IMR-90 (cell line): ENCODE measurements around the gene ARL8B. TPM values are rescaled to one million over a fixed set of nuclear protein-coding genes. Genes with fewer than 3 reads are reported as not detected.

Source experiments
- ATAC-seq: fragments of 200-7000 bp; cut with Tn5 transposase; 2 replicates; pipeline ENCODE4 v1.9.1; 2020; ENCODE audit warnings: low read depth, mild to moderate bottlenecking, moderate library complexity
- BruUV-seq: library from RNA; stranded (reverse); fragments of 400-500 nt; replicated peaks from 2 replicates; lab custom pipeline; 2021; lab: Mats Ljungman, UMichigan
- CTCF ChIA-PET: fragments of 300-600 bp; formaldehyde crosslinking; extraction: SDS; loops from one replicate; lab custom pipeline; 2021; ENCODE audit warnings: antibody characterized with exemption; lab: Yijun Ruan, JAX
- POLR2A ChIA-PET: fragments of 300-600 bp; sonication (Branson Sonifier 250); formaldehyde crosslinking; loops from one replicate; lab custom pipeline; 2022; ENCODE audit warnings: antibody characterized with exemption; ENCODE audit not compliant: unreplicated experiment; lab: Charles Lee
- DNase-seq: peaks from one replicate; pipeline ENCODE4 v3.0.0; 2013
- H2AFZ ChIP-seq: replicated peaks from 2 replicates; pipeline ENCODE3; 2013; ENCODE audit warnings: low read length, mild to moderate bottlenecking; ENCODE audit not compliant: poor library complexity
- H2AK5ac ChIP-seq: 2 replicates; pipeline ENCODE4 v1.6.1; 2013; ENCODE audit warnings: low read depth, low read length, inconsistent platforms
- H2AK9ac ChIP-seq: replicated peaks from 2 replicates; pipeline ENCODE3; 2013; ENCODE audit warnings: mild to moderate bottlenecking, low read depth, low read length, moderate library complexity; ENCODE audit not compliant: poor library complexity
- H2BK120ac ChIP-seq: 2 replicates; pipeline ENCODE4 v1.6.1; 2013; ENCODE audit warnings: low read depth, low read length, inconsistent platforms
- H2BK15ac ChIP-seq: 3 replicates; pipeline ENCODE4 v1.6.1; 2013; ENCODE audit warnings: low read depth, low read length, inconsistent platforms
- H2BK20ac ChIP-seq: 2 replicates; pipeline ENCODE4 v1.6.1; 2013; ENCODE audit warnings: low read depth, mild to moderate bottlenecking, inconsistent platforms, low read length, moderate library complexity
- H2BK5ac ChIP-seq: 2 replicates; pipeline ENCODE4 v1.6.1; 2013; ENCODE audit warnings: mild to moderate bottlenecking, low read depth, low read length, inconsistent platforms; ENCODE audit not compliant: poor library complexity, severe bottlenecking
- H3K14ac ChIP-seq: replicated peaks from 2 replicates; pipeline ENCODE4 v1.6.1; 2013; ENCODE audit warnings: low read depth, low read length, inconsistent platforms
- H3K18ac ChIP-seq: 2 replicates; pipeline ENCODE4 v1.6.1; 2013; ENCODE audit warnings: low read depth, low read length, control low read depth
- H3K23ac ChIP-seq: 2 replicates; pipeline ENCODE4 v1.6.1; 2013; ENCODE audit warnings: low read depth, low read length, inconsistent platforms
- H3K27ac ChIP-seq: 2 replicates; pipeline ENCODE4 v1.5.1; 2013; ENCODE audit warnings: mild to moderate bottlenecking, control low read depth, low read length; ENCODE audit not compliant: insufficient read depth
- H3K27me3 ChIP-seq: 2 replicates; pipeline ENCODE4 v1.6.1; 2013; ENCODE audit warnings: low read length; ENCODE audit not compliant: control insufficient read depth, insufficient read depth
- H3K36me3 ChIP-seq: 2 replicates; pipeline ENCODE4 v1.6.1; 2013; ENCODE audit warnings: low read length, mixed read lengths; ENCODE audit not compliant: control insufficient read depth, insufficient read depth
- H3K4ac ChIP-seq: 2 replicates; pipeline ENCODE4 v1.6.1; 2013; ENCODE audit warnings: low read depth, low read length, inconsistent platforms
- H3K4me1 ChIP-seq: 2 replicates; pipeline ENCODE4 v1.6.1; 2013; ENCODE audit warnings: low read length, mixed read lengths; ENCODE audit not compliant: control insufficient read depth, insufficient read depth
- H3K4me2 ChIP-seq: 2 replicates; pipeline ENCODE4 v1.6.1; 2013; ENCODE audit warnings: low read depth, mild to moderate bottlenecking, control low read depth, low read length, moderate library complexity
- H3K4me3 ChIP-seq: 2 replicates; pipeline ENCODE4 v1.5.1; 2013; ENCODE audit warnings: low read depth, mild to moderate bottlenecking, control low read depth, low read length, moderate library complexity; ENCODE audit not compliant: insufficient read depth
- H3K56ac ChIP-seq: 2 replicates; pipeline ENCODE4 v1.6.1; 2013; ENCODE audit warnings: low read length, inconsistent platforms; ENCODE audit not compliant: insufficient read depth; ENCODE audit errors: extremely low read depth
- H3K79me1 ChIP-seq, 2 experiments: 2 replicates each; pipeline ENCODE4 v1.6.1; 2013; ENCODE audit warnings: low read length in 2 of 2, inconsistent platforms in 1 of 2, low read depth in 1 of 2
- H3K9ac ChIP-seq: 2 replicates; pipeline ENCODE4 v1.6.1; 2013; ENCODE audit warnings: low read depth, low read length, control low read depth
- H3K9me1 ChIP-seq: 2 replicates; pipeline ENCODE4 v1.6.1; 2013; ENCODE audit warnings: low read length, inconsistent platforms; ENCODE audit not compliant: insufficient read depth
- H3K9me3 ChIP-seq: 2 replicates; pipeline ENCODE4 v1.6.1; 2013; ENCODE audit warnings: low read length; ENCODE audit not compliant: control insufficient read depth, insufficient read depth
- H4K20me1 ChIP-seq: 2 replicates; pipeline ENCODE4 v1.6.1; 2013; ENCODE audit warnings: low read length, inconsistent platforms; ENCODE audit not compliant: insufficient read depth
- H4K5ac ChIP-seq: 2 replicates; pipeline ENCODE4 v1.6.1; 2013; ENCODE audit warnings: mild to moderate bottlenecking, low read depth, low read length, control low read depth
- H4K8ac ChIP-seq, 2 experiments: 2 replicates each; pipeline ENCODE4 v1.6.1; 2013; ENCODE audit warnings: low read depth in 2 of 2, low read length in 2 of 2, control low read depth in 1 of 2, inconsistent platforms in 1 of 2
- H4K91ac ChIP-seq: 2 replicates; pipeline ENCODE4 v1.6.1; 2013; ENCODE audit warnings: low read depth, low read length, inconsistent platforms; ENCODE audit not compliant: insufficient read depth
- BHLHE40 ChIP-seq: fragments of 150-350 bp; IDR thresholded peaks from 2 replicates; pipeline ENCODE4 v1.6.1; 2016; ENCODE audit warnings: mild to moderate bottlenecking, low read depth, low read length
- CEBPB ChIP-seq: IDR thresholded peaks from 2 replicates; pipeline ENCODE4 v1.6.1; 2012; ENCODE audit warnings: low read depth, low read length, improper control_type of control experiment
- CHD1 ChIP-seq: IDR thresholded peaks from 2 replicates; pipeline ENCODE4 v1.6.1; 2012; ENCODE audit warnings: low read depth, low read length, improper control_type of control experiment
- FOS ChIP-seq: fragments of 150-350 bp; IDR thresholded peaks from 2 replicates; pipeline ENCODE4 v1.6.1; 2016; ENCODE audit warnings: low read depth, low read length
- MAFK ChIP-seq: IDR thresholded peaks from 2 replicates; pipeline ENCODE4 v1.6.1; 2012; ENCODE audit warnings: low read depth, low read length, improper control_type of control experiment
- MAZ ChIP-seq: IDR thresholded peaks from 2 replicates; pipeline ENCODE4 v1.6.1; 2012; ENCODE audit warnings: low read depth, mild to moderate bottlenecking, low read length, improper control_type of control experiment, moderate library complexity, borderline replicate concordance
- MXI1 ChIP-seq: IDR thresholded peaks from 2 replicates; pipeline ENCODE4 v1.6.1; 2012; ENCODE audit warnings: low read depth, mild to moderate bottlenecking, low read length, moderate library complexity, borderline replicate concordance
- NFE2L2 ChIP-seq: fragments of 150-350 bp; IDR thresholded peaks from 2 replicates; pipeline ENCODE4 v1.6.1; 2016; ENCODE audit warnings: low read depth, mild to moderate bottlenecking, low read length
- POLR2A ChIP-seq: IDR thresholded peaks from 2 replicates; pipeline ENCODE4 v1.6.1; 2012; ENCODE audit warnings: mild to moderate bottlenecking, low read depth, low read length
- RAD21 ChIP-seq: IDR thresholded peaks from 2 replicates; pipeline ENCODE4 v1.6.1; 2012; ENCODE audit warnings: low read length, improper control_type of control experiment
- RCOR1 ChIP-seq: IDR thresholded peaks from 2 replicates; pipeline ENCODE4 v1.6.1; 2012; ENCODE audit warnings: mild to moderate bottlenecking, low read length, improper control_type of control experiment; ENCODE audit not compliant: insufficient replicate concordance
- RFX5 ChIP-seq: IDR thresholded peaks from 2 replicates; pipeline ENCODE4 v1.8.0; 2012; ENCODE audit warnings: low read depth, mild to moderate bottlenecking, low read length, moderate library complexity
- SMC3 ChIP-seq: fragments of 150-350 bp; IDR thresholded peaks from 2 replicates; pipeline ENCODE4 v1.6.1; 2016; ENCODE audit warnings: low read depth, mild to moderate bottlenecking, antibody characterized with exemption, low read length, moderate library complexity
- WGBS, 2 experiments: methylation state at CpG; one replicate each; pipeline versions ENCODE4 v1.1.5 to v1.1.7; 2013; ENCODE audit warnings: missing lambda C conversion rate in 2 of 2; ENCODE audit not compliant: insufficient read length in 1 of 2; ENCODE audit errors: extremely low coverage in 2 of 2; 5-methylcytosine and 5-hydroxymethylcytosine counted together
- dilution Hi-C: fragments of 300-500 bp; cut with HindIII; formaldehyde crosslinking; loops from one replicate; pipeline ENCODE4 v1.14.3; 2018; ENCODE audit warnings: low sequenced_read_pairs; ENCODE audit not compliant: unreplicated experiment
- in situ Hi-C: fragments of 300-500 bp; cut with MboI; formaldehyde crosslinking; loops from 3 replicates; pipeline ENCODE4 v1.14.3; 2019; ENCODE audit warnings: low sequenced_read_pairs, inconsistent platforms, mixed read lengths
- intact Hi-C: fragments of 100-400 bp; cut with micrococcal nuclease; formaldehyde crosslinking; loops from 2 replicates; pipeline ENCODE4 v1.10.0; 2022
- polyA plus RNA-seq, 3 experiments: library from polyadenylated mRNA; depleted of rRNA; stranded (reverse); fragments of >200 nt; gene quantifications; 2 replicates each; pipeline ENCODE4 v1.2.3, GENCODE V29; 2012; ENCODE audit warnings: low replicate concordance in 1 of 3
- total RNA-seq: library from RNA; depleted of rRNA; stranded (reverse); fragments of >200 nt; gene quantifications from 2 replicates; pipeline ENCODE4 v1.2.3, GENCODE V29; 2012
- TF ChIP-seq, protein P1 (sequence below): fragments of 150-350 bp; IDR thresholded peaks from 2 replicates; pipeline ENCODE4 v1.6.1; 2016; ENCODE audit warnings: low read depth, mild to moderate bottlenecking, low read length, moderate library complexity, borderline replicate concordance
- TF ChIP-seq, protein P2 (sequence below): conservative IDR thresholded peaks from 2 replicates; pipeline ENCODE4 v1.5.1; 2012; ENCODE audit warnings: mild to moderate bottlenecking, low read depth, low read length, improper control_type of control experiment
- TF ChIP-seq, protein P3 (sequence below): fragments of 150-350 bp; IDR thresholded peaks from 2 replicates; pipeline ENCODE4 v1.6.1; 2017; ENCODE audit warnings: mild to moderate bottlenecking, antibody characterized with exemption, low read length, low read depth

ARL8B gene
- total and polyA plus RNA-seq, 2 of the 4 experiments (the other 2 are of a cell fraction), result 32.3 to 47.0 TPM

DNA sequence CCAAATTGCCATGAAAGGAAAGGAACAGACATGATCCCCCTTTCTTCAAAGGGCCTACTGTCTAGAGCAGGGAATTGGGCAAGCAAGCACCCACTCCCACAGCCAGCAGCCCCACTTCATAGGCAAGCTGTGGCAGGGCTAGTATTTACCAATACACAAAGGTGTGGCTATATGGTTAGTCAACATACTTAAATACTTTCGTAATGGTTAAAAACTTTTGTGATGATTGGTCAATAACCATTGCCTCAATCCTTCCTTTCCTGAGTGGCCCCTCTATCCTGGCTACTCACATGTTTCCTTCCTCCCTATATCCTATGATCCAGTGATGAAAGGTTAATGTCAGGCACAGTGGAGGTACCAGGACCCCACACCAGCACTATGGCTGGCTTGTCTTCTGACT lies 30.1 kb upstream of the ARL8B start:
- no peak overlapping the region for H3K4ac ChIP-seq
- no peak overlapping the region for H2BK20ac ChIP-seq
- no peak overlapping the region for H2BK120ac ChIP-seq
- no peak overlapping the region for H2BK15ac ChIP-seq
- in situ Hi-C loops (no loop called here), dilution Hi-C loops (no loop called here), intact Hi-C loops (no loop called here)
- H3K56ac ChIP-seq, result no peak overlapping the region
- no peaks in the 10 kb centered on the region for H3K9me1 ChIP-seq
- no peak overlapping the region for H4K8ac ChIP-seq
- H3K9me3 ChIP-seq, result no peaks in the 10 kb centered on the region
- no peaks in the 10 kb centered on the region for H3K36me3 ChIP-seq
- no peak overlapping the region for H4K5ac ChIP-seq
- H2BK5ac ChIP-seq, result no peak overlapping the region
- BruUV-seq, result no TSS peak
- H4K91ac ChIP-seq, result no peak overlapping the region
- no peak overlapping the region for H3K14ac ChIP-seq
- H4K20me1 ChIP-seq, result no peaks in the 10 kb centered on the region
- CTCF ChIA-PET, result no interaction called here
- H2AFZ ChIP-seq, result no peak overlapping the region
- H3K27me3 ChIP-seq, result peaks cover 10% of the 10 kb centered on the region
- H3K23ac ChIP-seq, result no peak overlapping the region
- POLR2A ChIA-PET, result no interaction called here
- no CpG with 5 or more reads among the region's 1 CpG for WGBS, 2 experiments
- TF ChIP-seq NFE2L2, result no peak
- TF ChIP-seq, protein P1, sequence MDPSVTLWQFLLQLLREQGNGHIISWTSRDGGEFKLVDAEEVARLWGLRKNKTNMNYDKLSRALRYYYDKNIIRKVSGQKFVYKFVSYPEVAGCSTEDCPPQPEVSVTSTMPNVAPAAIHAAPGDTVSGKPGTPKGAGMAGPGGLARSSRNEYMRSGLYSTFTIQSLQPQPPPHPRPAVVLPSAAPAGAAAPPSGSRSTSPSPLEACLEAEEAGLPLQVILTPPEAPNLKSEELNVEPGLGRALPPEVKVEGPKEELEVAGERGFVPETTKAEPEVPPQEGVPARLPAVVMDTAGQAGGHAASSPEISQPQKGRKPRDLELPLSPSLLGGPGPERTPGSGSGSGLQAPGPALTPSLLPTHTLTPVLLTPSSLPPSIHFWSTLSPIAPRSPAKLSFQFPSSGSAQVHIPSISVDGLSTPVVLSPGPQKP, result no peak
- no peak for TF ChIP-seq RFX5
- TF ChIP-seq SMC3, result no peak
- no peak for TF ChIP-seq CEBPB
- TF ChIP-seq MXI1, result no peak
- no peak for TF ChIP-seq POLR2A
- TF ChIP-seq FOS, result no peak
- TF ChIP-seq, protein P2, sequence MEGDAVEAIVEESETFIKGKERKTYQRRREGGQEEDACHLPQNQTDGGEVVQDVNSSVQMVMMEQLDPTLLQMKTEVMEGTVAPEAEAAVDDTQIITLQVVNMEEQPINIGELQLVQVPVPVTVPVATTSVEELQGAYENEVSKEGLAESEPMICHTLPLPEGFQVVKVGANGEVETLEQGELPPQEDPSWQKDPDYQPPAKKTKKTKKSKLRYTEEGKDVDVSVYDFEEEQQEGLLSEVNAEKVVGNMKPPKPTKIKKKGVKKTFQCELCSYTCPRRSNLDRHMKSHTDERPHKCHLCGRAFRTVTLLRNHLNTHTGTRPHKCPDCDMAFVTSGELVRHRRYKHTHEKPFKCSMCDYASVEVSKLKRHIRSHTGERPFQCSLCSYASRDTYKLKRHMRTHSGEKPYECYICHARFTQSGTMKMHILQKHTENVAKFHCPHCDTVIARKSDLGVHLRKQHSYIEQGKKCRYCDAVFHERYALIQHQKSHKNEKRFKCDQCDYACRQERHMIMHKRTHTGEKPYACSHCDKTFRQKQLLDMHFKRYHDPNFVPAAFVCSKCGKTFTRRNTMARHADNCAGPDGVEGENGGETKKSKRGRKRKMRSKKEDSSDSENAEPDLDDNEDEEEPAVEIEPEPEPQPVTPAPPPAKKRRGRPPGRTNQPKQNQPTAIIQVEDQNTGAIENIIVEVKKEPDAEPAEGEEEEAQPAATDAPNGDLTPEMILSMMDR, result no peak
- no peak for TF ChIP-seq RAD21
- TF ChIP-seq RCOR1, result no peak
- no peak for TF ChIP-seq MAFK
- TF ChIP-seq BHLHE40, result no peak
- TF ChIP-seq, protein P3, sequence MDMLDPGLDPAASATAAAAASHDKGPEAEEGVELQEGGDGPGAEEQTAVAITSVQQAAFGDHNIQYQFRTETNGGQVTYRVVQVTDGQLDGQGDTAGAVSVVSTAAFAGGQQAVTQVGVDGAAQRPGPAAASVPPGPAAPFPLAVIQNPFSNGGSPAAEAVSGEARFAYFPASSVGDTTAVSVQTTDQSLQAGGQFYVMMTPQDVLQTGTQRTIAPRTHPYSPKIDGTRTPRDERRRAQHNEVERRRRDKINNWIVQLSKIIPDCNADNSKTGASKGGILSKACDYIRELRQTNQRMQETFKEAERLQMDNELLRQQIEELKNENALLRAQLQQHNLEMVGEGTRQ, result no peak
- no peak for TF ChIP-seq CHD1
- no peak for TF ChIP-seq MAZ
- no peak overlapping the region for H3K27ac ChIP-seq
- no peak overlapping the region for H2AK9ac ChIP-seq
- no peak overlapping the region for H3K18ac ChIP-seq
- H3K9ac ChIP-seq, result no peak overlapping the region
- DNase-seq, result no peak
- no peaks in the 10 kb centered on the region for H3K79me1 ChIP-seq
- ATAC-seq, result no peak
- no peak overlapping the region for H2AK5ac ChIP-seq
- no peak overlapping the region for H3K4me2 ChIP-seq
- H3K4me1 ChIP-seq, result no peaks in the 10 kb centered on the region
- no peak overlapping the region for H3K4me3 ChIP-seq
